NCI-H1092 treated with DMSO at 0.1 percent for 48 hours (cell line): ENCODE data around the gene KHDRBS2.

ENCODE experiments used
- DNase-seq: peaks from one replicate; lab custom pipeline; 2025; lab: John Stamatoyannopoulos, UW

The KHDRBS2 gene

GRCh38 chr6:62035952-62036351 lies 250.1 kb downstream of the KHDRBS2 start:
- no peak for DNase-seq

GRCh38 chr6:62013719-62014118 lies 272.3 kb downstream of the KHDRBS2 start:
- no peak for DNase-seq

- DNase-seq = no peak
Measured at GRCh38 chr6:62009445-62009844, 276.6 kb downstream of the KHDRBS2 start.

DNA sequence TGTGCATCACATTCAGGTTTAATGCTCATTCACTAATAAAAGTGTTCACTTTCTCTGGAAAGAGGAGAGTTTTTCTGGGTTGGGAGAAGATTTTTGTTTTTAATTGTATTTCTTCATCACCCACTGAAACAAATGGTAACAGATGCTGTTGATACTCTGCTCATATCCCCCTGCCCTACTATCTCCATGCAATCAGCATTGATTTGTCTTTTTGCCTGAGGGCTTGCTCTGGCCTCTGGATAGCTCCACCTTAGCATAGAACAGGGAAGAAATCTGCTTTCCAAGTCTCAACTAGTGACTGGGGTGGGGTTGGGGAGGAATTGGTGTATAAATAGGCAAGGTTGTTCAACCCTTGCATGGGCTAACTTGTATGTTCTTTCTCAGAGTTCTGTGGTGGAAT lies 296.4 kb downstream of the KHDRBS2 start:
- DNase-seq = no peak

GRCh38 chr6:61980622-61981021 lies 305.4 kb downstream of the KHDRBS2 start:
- no peak for DNase-seq

DNA sequence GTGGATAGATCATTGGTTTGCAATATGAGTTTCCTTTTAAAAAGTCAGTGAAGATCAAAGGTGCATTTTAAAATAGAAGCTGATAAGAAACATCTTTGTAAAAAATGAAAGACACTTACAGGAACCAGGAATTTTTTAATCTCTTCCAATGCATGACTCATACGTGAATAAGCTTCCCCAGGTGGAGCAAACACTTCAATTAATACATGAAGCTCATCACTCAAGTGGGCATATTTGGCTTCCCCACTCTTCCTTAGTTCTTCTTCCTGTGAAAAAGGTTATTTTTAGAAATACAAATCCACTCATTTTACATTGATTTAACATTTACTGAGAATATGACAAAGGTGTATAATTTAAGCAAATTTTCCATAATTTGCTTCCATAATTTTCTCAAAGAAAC lies 308.1 kb downstream of the KHDRBS2 start:
- no peak for DNase-seq

DNA sequence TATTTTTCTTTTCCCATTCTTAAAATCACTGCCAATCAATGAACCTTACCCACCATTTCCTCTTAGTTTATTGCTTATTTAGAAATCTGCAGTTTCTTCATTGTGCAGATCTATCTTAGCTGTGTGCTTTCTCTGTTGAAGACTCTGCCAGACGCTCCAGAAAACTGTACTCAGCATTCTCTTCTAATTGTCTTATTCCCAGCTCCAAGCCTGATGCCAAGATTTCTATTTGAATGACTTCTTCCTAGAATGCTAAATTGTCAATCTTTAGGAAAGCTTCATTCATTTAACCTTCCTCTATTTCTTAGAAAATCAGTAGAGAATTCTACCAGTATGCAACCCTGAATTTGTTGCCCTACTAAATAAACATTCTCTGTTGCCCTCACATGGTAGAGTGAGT lies 308.9 kb downstream of the KHDRBS2 start:
- DNase-seq = no peak

DNA sequence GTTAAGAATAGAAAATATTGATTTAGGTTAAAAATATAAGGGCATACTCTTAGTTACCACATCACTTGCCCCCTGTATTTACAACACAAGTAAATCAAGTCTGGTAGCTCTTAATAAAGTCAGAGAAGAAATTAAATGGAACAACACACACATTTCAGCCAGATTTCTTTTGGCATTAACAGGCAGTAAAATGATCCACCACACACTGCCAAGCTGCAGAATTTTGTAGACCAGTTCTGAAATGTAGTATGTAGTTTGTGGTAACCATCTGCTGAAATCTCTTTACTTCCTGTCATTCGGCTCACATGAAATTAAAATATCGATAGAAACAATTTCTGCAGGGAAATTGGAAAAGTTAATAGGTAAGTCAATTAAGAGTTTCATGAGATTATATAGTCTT lies 326.8 kb downstream of the KHDRBS2 start:
- DNase-seq = no peak

- no peak for DNase-seq
Measured at GRCh38 chr6:61953851-61954250, 332.2 kb downstream of the KHDRBS2 start.

DNA sequence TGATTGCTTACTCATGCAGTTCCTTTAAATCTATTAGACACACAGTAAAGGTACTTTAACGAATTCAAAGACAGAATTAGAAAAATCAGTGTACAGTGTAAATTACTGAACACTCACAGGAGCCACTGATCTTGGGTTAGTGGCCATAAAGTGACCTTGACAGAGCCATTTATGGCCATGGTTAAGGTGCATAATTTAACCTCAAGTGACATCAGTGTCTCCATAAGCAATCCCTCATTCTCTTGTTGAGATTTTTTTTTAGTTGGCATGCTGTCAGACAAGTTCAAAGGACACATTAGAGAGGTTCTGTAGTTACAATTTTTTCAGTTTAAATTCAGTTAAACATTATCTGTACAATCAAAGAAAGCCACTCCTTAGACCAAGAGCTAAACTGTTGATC lies 334.4 kb downstream of the KHDRBS2 start:
- DNase-seq = no peak

DNA sequence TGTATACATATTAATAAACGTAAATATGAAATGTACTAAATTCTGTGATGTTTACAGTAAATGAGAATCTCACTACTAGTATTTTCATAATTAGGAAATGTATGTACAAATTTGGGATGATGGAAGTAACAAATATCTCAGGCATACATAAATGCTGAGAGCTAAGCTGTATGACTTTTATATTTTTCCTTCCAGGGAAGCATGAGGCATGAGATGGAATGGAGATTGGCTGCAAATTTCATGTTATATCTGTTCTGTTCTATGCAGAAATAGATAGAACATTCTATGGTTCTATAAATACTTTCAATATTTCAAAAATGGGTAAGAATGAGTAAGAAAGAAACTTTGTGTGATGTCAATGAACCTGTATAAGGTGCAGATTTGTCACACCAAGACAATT lies 335.2 kb downstream of the KHDRBS2 start:
- DNase-seq = no peak

GRCh38 chr6:61949971-61950370 lies 336.1 kb downstream of the KHDRBS2 start:
- DNase-seq = no peak

DNA sequence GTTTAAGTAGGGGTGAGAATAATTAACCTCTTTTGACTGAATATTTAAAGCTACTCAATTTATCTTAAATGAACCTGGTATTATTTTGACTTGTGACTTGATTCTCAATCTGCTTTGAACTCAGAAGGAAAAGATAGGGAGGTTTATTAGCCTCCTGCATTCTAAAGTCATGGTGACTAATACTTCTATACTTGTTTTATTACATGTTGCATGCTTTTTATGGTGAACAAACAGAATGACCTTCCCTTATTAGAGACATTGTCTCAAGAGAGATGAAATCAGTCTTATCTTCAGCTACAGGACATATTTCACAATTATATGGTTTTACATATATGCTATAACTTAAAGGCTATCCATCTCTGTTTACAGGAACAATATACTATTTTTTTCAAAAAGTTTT lies 336.9 kb downstream of the KHDRBS2 start:
- DNase-seq = no peak

GRCh38 chr6:61947311-61947947 lies 338.6 kb downstream of the KHDRBS2 start:
- DNase-seq = no peak

GRCh38 chr6:61940919-61941318 lies 345.1 kb downstream of the KHDRBS2 start:
- DNase-seq = no peak

GRCh38 chr6:61935242-61935846 lies 350.7 kb downstream of the KHDRBS2 start:
- no peak for DNase-seq

DNA sequence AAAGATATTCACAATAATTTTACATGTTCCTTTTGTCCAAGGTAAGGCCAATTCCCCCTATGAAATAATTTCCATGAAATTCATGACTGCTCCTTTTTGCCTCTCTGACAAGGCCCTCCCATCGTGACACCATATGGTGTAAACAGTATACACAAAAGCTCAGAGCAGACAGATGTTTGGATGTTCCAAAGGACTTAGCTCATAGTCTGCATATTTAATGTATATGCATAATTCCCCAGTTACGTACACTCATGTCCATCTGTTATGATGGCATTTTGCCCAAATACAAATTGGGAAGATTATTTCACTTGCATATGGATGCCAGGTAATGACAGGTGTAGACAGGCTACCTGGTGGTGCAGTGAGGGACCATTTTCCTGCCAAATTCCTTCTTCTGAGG lies 376.5 kb downstream of the KHDRBS2 start:
- no peak for DNase-seq

- no peak for DNase-seq
Measured at GRCh38 chr6:61901748-61902147, 384.3 kb downstream of the KHDRBS2 start.

DNA sequence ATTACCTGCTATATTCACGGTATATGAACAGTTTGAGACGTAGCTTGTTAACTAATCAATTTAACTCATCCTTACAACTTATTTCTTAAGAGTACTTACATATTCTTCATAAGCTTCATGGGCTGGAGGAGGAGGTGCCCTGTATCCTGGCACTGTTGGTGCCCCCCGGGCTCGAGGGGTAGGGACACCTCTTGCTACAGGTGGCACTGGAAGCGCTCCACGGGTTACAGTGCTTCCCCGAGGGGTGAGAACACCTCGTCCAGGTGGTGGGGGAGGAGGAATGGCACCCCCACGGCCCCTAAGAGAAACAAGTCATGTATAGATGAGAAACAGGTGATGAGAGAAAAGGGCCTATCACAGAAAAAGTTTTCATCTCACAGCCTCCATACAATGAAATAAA lies 391.5 kb downstream of the KHDRBS2 start:
- DNase-seq = no peak

DNA sequence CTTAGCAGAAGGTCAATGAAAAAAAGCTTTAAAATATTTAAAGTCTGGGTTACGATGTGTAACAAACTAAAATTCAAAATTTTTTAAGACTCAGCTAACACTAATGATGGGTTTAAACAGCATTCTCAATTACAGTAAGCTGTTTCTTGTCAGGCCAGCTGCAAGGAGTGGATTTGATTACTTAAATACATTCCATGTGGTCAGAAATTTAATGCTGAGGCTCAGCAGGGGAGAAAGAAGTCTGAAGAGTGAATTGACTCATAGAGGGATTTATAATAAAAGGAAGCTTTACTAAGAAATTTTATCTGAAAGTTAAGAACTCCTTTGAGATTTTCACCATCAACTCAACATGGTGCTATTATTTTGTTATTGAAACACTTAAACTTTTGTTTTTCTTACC lies 398.6 kb downstream of the KHDRBS2 start:
- no peak for DNase-seq

DNA sequence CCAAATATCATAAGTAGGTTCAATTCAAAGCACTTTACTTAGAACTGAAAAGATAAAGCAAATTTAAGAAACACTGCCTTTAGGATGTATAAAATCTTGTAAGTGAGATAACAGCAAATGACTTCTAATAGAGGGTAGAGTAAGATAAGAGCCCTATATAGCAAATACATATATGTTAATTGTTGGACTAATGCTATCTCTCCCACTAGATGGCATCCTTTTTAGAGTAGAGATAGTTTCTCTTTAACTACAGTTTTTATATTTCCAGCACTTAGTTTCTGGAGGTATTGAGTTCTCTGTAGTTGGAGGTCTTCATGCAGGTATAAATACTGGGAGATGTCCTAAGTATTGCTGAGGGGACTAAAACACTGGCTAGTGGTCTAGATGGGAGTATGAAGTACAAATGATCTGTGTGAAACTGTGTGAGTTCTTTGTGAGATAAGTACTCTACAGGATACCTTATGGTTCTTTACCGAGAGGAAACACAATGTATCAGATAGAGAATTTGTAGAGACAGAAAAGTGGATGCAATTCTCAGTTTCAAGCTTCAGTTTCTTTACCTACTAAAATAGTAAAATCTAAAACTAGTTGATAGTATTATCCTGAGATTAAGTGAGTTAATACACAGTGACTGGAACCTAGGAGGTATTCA lies 399.3 kb downstream of the KHDRBS2 start:
- DNase-seq = no peak

GRCh38 chr6:61869632-61870400 lies 416.2 kb downstream of the KHDRBS2 start:
- DNase-seq = no peak

DNA sequence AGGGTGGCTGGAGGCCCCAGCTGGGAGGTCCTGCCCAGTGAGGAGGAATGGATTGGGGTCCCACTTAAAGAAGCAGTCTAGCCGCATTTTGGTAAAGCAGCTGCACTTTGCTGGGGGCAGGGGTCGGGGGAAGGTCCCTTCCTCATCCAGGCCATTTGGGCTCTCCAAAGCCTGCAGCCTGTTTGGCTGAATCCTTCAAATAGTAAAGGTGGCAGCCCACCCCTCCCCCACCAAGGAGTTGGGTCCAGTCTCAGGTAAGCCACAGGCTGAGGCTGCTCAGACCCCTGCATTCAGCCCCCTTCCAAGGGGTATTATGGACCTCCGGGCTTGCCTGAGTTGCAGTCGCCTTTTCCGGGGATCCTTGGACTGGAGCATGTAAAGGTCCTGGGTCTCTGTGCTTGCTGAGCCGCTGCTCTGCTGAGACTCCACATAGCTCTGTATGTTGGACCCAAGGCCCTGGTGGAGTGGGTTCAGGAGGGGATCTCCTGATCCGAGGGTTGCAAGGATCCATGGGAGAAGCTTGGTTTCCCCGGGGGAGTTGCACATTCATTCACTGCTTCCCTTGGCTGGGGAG lies 417.4 kb downstream of the KHDRBS2 start:
- no peak for DNase-seq
